Activated naive CD8-positive, alpha-beta T cell treated with anti-CD3 and anti-CD28 coated beads, Interleukin-2, amount 50 U/mL, for 16 hours (primary cell): Measurements from ENCODE around the gene CFAP54.
"Not testable (repeated sequence)": the region's sequence is repeated elsewhere in the genome, so short reads cannot be mapped to it uniquely, and the experiment has no call there.

Experiments
- DNase-seq: peaks from one replicate; pipeline ENCODE4 v3.0.0-alpha.2; 2020; ENCODE audit warnings: low read depth, low spot score

The CFAP54 gene

DNA sequence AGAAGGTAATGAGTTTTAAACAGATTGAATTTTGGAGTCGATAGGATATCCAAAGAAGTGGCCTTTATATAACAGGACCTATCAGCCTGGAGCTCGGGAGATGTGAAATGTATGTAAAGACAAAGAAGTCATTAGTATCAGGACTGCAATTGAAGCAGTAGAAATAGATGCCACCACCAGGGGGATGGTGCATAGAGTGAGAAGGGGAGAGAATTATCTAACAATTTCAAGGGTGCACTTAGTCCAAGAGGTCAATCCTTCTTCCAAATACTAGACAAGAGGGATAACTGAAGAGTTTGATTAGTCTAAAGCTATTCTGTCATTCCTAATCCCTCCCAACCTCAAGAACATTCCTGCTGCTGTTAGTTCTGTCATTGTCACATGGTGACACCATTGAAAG lies 127.8 kb downstream of the CFAP54 start:
- DNase-seq, result no peak

DNA sequence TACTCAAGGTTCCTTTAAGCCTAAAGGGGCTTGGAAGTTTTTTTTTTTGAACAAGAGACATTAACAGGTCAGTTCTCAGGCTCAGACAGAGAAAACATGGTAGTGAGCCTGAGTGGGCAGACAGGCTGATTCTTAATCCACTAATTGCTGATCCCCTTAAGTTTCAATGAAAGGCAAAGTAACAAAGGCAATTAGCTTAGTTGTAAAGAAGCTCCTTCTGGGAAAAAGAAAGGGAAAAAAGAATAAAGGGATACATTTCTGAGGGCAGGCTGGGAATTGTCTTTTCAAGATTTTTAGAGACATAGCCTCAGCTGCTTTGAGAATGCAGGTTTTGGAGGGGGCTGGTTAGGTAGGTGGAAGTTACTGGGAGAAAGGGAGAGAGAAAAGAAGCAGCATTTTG lies 133.8 kb downstream of the CFAP54 start:
- no peak for DNase-seq

DNA sequence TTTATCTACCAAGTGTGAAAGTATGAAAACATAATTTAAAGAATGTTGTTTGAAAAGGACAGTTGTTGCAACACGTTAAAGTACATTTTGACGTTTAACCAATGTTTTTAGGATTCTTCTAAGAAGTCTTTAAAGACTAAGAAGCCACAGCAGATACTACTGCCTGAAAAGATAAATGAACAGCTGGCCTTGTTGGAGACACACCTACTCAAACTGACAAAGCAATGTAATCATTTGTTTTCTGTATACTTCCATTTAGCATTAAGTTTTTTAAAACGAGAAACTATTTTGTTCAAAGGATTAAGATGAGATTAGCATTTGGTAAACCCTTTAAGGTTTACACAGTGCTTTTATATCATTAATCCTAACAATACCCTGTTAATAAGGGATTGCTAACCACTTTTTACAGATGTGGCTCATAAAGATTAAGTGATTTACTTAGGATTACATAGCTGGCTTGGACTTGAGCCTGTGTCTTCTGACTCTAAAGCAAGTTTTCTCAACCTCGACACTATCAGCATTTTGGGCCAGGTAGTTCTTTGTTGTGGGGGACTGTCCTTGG lies 134.4 kb downstream of the CFAP54 start:
- DNase-seq, result no peak

DNA sequence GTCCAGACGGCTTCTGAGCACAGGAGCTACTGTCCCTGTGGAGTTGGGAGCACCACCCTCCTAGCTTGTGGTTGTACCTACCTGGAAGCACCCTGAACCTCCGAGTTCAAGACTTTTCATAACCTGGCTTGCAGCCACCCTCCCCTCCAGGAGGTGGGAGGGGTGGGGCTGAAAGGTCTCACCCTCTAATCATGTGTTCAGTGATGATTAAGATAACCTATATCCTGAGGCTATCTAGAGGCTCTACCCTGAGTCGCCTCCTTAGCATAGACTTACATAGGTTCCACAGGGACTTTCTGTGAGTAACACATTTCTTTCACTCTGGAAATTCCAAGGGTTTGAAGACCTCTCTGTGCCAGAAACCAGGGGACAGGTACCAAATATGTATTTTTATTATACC lies 146.5 kb downstream of the CFAP54 start:
- no peak for DNase-seq

DNA sequence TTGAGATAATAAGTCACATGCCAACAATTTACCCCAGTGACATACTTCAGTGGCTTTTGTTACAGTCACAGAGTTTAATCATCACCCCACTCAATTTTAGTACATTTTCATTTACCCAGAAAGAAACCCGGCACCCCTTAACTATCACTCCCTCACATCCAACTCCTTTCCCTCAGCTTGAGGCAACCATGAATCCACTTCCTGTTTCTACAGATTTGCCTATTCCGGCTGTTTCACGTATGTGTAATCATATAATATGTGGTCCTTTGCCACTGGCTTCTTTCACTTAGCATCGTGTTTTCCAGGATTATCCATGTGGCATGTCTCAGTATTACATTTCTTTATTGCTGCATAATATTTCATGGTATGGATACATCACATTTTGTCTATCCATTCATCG lies 147.5 kb downstream of the CFAP54 start:
- no peak for DNase-seq

DNA sequence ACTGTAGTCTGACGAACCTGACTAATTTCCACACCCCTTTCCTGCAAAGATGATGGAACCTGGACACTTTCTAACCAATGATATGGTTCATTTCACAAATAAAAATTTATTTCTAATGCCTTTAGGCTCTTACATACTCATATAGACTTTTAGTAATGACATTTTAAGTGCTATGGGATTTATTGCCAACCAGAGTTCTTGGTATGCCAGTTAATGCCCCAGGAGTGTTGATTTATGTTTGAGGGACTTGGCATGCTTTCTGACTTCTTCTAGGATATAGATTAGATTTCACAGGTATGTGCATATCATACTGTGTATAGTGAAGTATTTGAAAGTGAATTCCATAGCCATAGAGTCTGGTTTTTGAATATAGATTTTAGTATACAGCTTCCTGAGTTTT lies 159.5 kb downstream of the CFAP54 start:
- DNase-seq, result no peak

DNA sequence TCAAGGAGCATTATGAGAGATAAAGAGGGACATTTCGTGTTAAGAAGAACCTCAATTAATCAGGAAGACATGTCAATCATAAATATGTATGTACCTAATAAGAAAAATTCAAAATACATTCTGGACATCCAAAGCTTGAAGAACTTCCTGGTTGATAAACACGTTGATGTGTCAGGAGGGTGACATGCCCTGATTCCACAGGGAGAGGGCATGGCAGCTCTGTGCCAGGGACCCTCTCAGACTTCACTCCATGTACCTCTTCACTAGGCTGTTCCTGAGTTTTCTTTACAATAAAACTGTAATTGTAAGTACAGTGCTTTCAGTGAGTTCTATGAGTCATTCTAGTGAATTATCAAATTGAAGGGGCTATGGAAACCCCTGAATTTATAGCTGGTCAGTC lies 163.5 kb downstream of the CFAP54 start:
- DNase-seq, result no peak

DNA sequence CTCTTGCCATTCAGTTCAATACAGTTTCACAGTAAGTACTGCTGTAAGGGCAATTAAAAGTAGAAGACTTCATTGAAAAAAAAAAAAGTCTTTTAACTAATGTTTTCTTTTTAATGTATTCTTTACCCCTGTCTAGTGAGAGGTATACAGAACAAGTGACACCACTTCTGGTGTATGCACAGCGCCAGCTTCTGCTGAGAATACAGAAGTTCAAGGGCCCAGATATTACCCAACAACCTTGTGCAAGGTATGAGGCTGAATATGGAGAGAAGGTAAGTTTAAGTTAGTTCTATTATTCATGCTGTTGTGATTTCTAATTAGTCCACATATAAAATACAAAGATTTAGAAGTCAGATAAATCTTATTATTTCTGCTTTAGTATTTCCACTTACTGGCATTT lies 168.7 kb downstream of the CFAP54 start:
- DNase-seq, result no peak

DNA sequence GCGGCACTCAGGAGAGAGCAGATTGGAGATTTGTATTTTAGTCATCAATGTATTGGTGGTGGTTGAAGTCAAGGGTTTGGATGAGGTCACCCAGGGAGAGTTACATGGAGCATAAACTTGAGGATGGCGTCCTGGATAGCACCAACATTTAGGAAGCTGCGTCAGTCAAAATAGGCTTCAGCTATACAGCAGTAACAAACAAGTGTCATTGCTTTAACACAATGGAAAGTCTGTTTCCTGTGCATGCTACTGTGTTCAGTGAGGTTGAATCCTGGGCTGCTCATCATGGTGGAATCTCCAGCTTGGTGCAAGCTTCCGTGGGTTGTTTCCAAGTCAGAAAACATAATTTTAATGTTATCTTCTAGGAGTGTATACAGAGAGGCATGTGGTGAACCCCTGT lies 180.4 kb downstream of the CFAP54 start:
- no peak for DNase-seq

DNA sequence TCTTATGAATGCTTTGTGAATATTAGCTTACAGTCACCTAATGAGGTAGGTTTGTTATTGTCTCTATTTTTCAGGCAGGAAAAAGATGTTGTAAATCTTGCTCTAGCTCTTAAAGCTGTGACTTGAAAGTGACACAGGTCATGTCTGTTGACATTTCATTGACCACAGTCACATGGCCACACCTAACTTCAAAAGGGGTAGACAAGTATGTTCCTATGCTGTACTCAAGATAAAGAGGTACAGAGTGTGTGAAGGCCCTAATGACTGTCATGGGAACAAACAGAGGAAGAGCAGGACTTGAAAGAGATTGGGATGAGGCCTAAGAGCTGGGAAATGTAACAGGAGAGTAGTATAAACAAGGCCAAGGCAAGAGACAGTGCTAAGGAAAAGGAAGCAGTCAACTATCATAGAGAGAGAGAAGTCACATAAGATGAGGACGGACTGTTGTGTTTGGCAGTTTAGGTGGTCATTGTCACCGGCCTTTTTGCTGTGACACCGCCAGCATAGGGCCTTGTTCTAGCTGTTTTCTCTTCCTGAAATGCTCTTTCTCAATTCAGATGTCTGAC lies 181.0 kb downstream of the CFAP54 start:
- DNase-seq, result no peak

DNA sequence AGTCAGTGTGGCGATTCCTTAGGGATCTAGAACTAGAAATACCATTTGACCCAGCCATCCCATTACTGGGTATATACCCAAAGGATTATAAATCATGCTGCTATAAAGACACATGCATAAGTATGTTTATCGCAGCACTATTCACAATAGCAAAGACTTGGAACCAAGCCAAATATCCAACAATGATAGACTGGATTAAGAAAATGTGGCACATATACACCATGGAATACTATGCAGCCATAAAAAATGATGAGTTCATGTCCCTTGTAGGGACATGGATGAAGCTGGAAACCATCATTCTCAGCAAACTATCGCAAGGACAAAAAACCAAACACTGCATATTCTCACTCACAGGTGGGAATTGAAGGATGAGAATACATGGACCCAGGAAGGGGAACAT lies 186.1 kb downstream of the CFAP54 start:
- not testable (repeated sequence) for DNase-seq

DNA sequence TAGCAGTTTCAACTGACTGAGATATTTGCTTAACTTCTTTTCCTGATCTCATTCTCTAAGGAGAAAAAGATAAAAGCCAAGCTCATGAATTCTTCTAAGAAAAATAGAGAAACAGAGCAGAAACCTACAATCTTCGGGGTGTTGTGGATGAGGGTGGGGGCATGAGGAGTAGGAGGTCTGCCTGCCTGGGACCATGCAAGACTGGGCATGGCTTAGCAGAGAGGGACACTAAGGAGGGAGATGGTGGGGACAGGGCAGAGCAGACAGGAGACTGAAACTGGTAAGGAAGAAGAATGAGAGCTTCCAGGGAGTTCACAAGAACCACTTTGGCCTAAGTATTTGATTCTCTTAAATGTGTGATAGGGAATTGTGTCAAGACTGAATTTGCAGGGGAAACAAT lies 188.0 kb downstream of the CFAP54 start:
- DNase-seq, result no peak

DNA sequence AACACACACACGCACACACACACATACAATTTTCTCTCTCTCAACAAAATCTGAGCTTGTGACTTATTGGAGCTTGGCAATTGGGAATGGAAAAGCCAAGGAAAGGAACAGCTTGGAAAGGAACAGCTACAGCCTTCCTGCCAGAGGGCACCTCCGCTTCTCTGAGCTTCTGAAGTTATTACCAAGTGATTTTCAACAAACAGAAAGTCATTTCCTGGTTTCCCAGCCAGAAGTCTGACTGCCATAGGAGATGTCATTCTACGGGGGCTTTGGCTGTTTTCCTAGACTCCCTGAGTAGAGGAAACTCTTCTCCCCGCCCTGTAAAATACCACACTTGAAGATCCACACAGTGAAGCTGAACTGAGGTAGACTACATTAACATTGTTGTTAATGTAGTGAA lies 198.3 kb downstream of the CFAP54 start:
- DNase-seq, result no peak

DNA sequence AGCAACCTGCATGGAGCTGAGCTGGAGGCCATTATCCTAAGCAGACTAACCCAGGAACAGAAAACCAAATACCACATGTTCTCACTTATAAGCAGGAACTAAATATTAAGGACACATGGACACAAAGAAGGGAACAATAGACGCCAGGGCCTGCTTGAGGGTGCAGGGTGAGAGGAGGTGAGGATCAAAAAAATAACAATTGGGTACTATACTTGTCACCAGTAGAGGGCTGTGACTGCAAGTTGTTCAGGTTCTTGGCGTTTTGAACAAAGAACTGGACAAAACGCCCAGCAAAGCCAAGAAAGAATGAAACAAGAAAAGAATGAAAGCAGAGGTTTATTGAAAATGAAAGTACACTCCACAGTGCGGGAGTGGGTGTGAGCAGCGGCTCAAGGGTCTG lies 209.1 kb downstream of the CFAP54 start:
- no peak for DNase-seq

DNA sequence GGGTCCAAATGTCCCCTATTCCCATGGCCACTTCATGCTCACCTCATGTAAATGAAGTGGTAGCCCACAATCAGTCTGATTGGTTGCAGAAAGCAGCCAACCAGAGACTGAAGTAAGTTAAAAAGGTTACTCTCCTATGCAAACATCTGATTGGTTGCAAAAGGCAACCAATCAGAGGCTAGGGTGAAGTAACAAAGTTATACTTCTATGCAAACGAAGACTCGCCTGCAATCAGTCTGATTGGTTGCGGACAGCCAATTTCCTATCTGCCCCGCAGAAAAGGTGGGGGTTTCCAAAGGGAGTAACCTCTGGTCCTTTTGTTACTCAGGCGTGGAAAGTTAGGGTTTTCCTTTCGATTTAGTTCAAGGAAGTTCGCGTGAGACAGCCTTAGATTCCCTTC lies 209.6 kb downstream of the CFAP54 start:
- DNase-seq, result no peak

DNA sequence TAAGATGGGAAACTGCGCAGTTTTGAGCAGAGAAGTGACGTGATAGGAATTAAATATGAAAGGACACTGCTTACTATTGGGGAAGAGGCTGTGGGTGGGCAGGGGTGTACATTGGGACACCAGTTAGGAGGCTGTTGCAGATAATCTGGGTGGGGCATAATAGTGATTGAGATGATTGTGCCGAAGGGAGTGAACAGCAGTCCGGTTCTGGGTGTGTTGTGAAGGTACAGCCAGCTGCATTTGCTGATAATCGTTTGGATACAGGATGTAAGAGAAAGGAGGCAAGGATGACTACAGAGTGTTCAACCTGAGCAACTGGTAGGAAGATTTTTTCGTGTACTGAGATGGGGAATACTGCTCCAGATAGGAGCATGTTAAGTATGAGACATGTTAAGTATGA lies 212.5 kb downstream of the CFAP54 start:
- DNase-seq, result no peak

DNA sequence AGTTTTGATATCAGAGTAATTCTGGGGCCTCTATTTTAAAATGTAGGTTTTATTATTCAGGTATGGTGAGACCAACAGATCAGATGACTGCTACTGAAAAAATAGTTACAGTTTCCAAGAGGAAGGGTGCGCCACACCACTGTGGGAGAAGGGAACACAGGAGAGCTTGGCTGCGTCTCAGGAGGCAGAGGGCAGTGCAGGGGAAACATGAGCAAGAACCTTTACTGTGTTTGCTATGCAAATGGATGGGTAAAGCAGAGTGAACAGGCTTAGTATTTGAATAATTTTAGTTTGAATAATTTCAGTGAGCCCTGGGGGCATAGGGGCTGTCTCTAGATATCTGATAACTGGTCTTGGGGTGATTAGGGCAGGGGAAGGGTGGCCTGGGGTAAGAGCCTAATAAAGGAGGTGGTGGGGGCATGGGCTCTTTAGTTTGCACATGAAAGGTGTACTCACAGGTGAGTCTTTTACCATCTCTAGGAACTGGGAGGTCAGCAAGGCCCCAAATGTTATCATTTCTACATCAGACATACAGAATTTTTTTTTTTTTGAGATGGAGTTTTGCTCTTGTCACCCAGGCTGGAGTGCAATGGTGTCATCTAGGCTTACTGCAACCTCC lies 220.9 kb downstream of the CFAP54 start:
- no peak for DNase-seq

DNA sequence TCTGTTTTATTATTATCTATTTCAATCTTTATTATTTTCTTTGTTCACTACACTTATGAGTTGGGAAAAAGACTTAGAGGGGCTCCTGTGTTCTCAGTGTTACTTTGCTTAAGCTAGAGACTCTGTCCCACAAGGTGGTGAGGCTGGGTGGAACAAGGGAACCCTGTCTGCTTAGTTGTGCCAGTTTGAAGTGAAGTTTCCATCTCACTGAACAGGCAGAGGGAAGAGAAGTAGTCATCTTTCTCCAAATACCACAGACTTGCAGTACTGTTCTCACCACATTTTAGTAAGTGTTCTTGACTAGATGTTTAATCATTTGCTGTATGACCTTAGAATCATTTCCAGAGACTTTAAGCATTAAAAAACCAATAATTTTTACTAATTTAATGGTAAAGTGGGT lies 222.0 kb downstream of the CFAP54 start:
- DNase-seq, result no peak

DNA sequence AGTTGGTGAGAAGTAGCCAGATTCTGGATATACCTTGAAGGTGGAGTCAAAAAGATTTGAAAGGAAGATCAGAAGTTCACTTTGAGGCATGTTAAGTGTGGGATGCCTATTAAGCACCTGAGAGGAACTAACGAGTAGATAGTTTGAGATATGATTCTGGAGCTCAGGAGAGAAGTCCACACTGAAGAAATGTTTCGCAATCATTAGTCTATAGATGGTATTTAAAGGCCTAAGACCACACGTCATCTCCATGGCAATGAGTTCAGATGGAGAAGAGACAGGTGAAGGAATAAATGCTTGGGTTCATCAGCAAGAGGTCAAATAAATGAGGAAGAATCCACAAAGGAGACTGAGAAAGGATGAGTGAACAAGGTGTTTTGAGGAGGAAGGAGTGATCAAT lies 224.8 kb downstream of the CFAP54 start:
- no peak for DNase-seq

DNA sequence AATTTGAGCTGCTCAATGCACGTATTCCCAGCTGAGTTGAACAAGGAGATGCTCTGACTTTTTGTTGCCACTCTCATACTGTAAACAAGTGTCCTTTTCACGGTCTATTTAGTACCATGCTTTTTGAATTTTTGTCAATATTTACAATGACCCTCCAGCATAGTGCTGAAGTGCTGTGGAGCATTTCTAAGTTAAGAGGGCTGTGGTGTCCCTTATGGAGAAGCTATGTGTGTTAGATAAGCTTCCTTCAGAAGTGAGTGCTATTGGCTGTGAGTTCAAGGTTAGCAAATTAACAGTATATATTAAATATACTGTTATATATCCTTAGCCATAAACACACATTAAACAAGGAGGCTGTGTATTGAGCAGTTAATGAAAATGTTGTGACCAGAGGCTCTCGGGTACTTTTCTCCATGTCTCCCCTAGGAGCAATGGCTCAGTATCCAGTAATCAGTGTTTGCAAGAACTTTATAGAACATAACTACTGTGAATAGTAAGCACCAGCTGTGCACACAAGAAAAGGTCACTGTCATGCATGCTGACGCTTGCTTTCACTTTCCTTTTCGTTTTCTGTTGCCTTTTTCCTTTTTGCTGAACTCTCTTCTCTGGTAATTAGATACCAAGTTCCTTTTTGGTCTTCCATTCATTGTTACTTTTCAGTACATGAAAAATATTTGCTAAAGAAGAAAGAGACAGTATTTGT lies 230.4 kb downstream of the CFAP54 start:
- no peak for DNase-seq

DNA sequence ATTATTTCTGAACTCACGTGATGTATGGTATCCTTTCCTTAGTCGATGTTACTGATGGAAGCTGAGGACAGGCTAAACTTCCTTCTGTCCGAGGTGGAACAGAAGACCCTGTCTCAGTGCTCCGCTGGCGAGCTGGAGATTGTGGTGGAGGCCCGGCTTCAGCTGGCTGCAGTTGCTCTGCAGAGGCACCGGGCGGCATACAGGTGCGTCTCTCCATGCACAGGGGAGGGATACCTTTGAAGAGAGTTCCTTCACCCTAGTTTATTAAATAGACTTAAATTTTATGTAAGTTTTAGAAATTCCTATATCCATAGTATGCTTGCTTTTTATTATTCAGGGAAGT lies 231.0 kb downstream of the CFAP54 start:
- no peak for DNase-seq

DNA sequence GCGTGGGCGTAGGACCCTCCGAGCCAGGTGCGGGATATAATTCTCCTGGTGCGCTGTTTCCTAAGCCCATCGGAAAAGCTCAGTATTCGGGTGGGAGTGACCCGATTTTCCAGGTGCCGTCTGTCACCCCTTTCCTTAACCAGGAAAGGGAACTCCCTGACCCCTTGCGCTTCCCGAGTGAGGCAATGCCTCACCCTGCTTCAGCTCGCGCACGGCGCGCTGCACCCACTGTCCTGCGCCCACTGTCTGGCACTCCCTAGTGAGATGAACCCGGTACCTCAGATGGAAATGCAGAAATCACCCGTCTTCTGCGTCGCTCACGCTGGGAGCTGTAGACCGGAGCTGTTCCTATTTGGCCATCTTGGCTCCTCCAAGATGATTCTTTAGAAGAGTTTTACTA lies 240.1 kb downstream of the CFAP54 start:
- DNase-seq, result not testable (repeated sequence)

DNA sequence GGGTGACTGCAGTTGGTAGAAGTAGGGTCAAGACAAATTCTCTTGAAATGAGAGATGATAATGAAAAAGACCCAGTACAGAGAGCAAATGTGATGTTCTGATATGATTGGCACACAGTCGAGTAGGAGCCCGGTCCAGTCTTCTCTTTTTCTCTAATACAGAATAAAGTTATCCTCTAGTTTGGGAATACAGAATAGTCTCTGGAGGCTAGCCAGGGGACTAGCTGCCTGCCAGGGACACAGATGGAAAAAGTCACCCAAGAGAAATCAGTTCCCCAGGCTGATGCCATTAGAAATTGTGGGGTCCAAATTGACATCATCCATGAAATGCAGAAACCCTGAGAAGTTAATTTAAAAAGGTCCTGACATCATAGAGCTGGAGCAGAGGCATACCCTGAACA lies 240.5 kb downstream of the CFAP54 start:
- no peak for DNase-seq
